Thoracic aorta endothelial cell (primary cell): ENCODE measurements around the gene PRAMEF11. TPM values are rescaled to one million over a fixed set of nuclear protein-coding genes. Genes with fewer than 3 reads are reported as not detected.

Experiments used
- total RNA-seq: library from RNA; depleted of rRNA; stranded (reverse); fragments of >200 nt; gene quantifications from 2 replicates; pipeline ENCODE4 v1.2.3, GENCODE V29; 2012

PRAMEF11 gene
- total RNA-seq: not detected in 2 replicates

DNA sequence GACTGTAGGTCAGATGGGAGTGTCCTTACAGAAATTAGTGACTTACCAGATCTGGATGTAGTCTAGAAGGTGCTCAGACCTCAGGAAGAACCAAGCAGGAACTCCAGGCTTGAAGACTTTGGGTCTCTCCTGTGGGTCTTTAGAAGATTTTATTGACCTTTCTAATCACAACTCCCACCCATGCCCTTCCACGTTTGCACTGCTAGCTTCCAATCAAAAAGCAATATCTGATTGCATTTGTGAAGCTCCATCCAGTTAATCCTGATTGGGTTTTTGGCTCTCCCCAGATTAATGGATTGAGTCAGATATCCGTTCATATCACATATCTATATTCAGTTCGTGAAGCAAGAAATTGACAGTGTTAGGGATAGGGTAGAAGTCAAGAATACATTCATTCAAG lies at the start of gene PRAMEF11:
TSS of gene PRAMEF11 (minus strand) at position 101 of the 400 bp plus-strand sequence. CDS start 2,621 bp downstream, outside the sequence.

DNA sequence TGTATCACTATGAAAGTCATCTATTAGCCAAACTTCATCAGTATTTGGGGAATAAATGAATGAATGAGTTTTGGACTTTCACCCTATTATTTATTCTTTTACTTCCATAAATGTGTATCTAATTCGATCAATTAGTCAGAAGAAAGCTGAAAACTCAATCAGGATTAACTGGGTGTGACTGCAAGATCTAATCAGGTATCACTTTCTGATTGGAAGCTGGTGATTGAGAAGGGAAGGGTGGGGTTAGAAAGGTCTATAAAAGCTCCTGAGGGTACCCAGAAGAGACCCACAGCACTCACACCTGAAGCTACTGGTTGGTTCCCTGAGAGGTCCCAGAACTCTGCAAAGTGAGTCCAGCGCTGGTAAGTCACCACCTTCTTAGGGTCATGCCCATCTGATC lies 25.6 kb upstream of the PRAMEF11 start, which contains the start of gene PRAMEF2:
TSS of gene PRAMEF2 (plus strand) at position 301 of the 400 bp plus-strand sequence. CDS start 1,924 bp downstream, outside the sequence.

DNA sequence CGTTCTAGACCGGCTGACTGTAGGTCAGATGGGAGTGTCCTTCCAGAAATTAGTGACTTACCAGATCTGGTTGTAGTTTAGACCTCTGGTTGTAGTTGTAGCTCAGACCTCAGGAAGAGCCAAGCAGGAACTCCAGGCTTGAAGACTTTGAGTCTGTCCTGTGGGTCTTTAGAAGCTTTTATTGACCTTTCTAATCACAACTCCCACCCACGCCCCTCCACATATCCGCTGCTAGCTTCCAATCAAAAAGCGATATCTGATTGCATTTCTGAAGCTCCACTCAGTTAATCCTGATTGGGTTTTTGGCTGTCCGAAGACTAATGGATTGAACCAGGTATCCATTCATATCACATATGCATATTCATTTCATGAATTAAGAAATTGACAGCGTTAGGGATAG lies 17.4 kb upstream of the PRAMEF11 start, which contains the start of gene HNRNPCL1:
TSS of gene HNRNPCL1 (minus strand) at position 101 of the 400 bp plus-strand sequence. CDS start 431 bp downstream, outside the sequence.

DNA sequence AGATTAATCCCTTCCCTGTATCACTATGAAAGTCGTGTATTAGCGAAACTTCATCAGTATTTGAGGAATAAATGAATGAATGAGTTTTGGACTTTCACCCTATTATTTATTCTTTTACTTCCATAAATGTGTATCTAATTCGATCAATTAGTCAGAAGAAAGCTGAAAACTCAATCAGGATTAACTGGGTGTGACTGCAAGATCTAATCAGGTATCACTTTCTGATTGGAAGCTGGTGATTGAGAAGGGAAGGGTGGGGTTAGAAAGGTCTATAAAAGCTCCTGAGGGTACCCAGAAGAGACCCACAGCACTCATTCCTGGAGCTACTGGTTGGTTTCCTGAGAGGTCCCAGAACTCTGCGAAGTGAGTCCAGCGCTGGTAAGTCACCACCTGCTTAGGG lies 40.1 kb downstream of the PRAMEF11 start, which contains the start of gene PRAMEF1:
TSS of gene PRAMEF1 (plus strand) at position 301 of the 400 bp plus-strand sequence. CDS start 1,831 bp downstream, outside the sequence.

Other genes starting within 250 kb of the PRAMEF11 start
- gene DHRS3, start 213.2 kb downstream of the PRAMEF11 start, total RNA-seq: 24.5 and 26.3 TPM in 2 replicates
- not detected in 2 replicates for gene AADACL4, start 187.3 kb downstream of the PRAMEF11 start, total RNA-seq
- not detected in 2 replicates for gene AADACL3, start 115.3 kb downstream of the PRAMEF11 start, total RNA-seq
- not detected in 2 replicates for gene CFAP107, start 85.2 kb downstream of the PRAMEF11 start, total RNA-seq
- not detected in 2 replicates for gene PRAMEF12, start 57.7 kb downstream of the PRAMEF11 start, total RNA-seq
- gene PRAMEF1, start 40.0 kb downstream of the PRAMEF11 start, total RNA-seq: not detected in 2 replicates
- not detected in 2 replicates for gene HNRNPCL1, start 17.3 kb upstream of the PRAMEF11 start, total RNA-seq
- not detected in 2 replicates for gene PRAMEF2, start 25.7 kb upstream of the PRAMEF11 start, total RNA-seq
- gene PRAMEF4, start 54.8 kb upstream of the PRAMEF11 start, total RNA-seq: not detected in 2 replicates
- gene PRAMEF10, start 66.9 kb upstream of the PRAMEF11 start, total RNA-seq: not detected in 2 replicates
- not detected in 2 replicates for gene PRAMEF7, start 85.2 kb upstream of the PRAMEF11 start, total RNA-seq
- not detected in 2 replicates for gene PRAMEF6, start 116.2 kb upstream of the PRAMEF11 start, total RNA-seq
- gene PRAMEF27, start 225.2 kb upstream of the PRAMEF11 start, total RNA-seq: not detected in 2 replicates
- not detected in 2 replicates for gene HNRNPCL3, start 229.4 kb upstream of the PRAMEF11 start, total RNA-seq
- not detected in 2 replicates for gene PRAMEF25, start 239.4 kb upstream of the PRAMEF11 start, total RNA-seq